GM10266 (cell line): ENCODE results near the gene CACNA2D1.

Experiments used
- DNase-seq: peaks from one replicate; pipeline ENCODE4 v3.0.0; 2012; ENCODE audit errors: extremely low spot score
- TF ChIP-seq, protein P1 (sequence below): IDR thresholded peaks from 2 replicates; pipeline ENCODE4 v1.5.1; 2012; ENCODE audit warnings: mild to moderate bottlenecking, low read depth; ENCODE audit not compliant: control insufficient read depth, insufficient read depth; ENCODE audit errors: missing control alignments

The CACNA2D1 gene

GRCh38 chr7:82445271-82445670 lies 1.7 kb upstream of the CACNA2D1 start:
- DNase-seq = no peak
- TF ChIP-seq, protein P1, sequence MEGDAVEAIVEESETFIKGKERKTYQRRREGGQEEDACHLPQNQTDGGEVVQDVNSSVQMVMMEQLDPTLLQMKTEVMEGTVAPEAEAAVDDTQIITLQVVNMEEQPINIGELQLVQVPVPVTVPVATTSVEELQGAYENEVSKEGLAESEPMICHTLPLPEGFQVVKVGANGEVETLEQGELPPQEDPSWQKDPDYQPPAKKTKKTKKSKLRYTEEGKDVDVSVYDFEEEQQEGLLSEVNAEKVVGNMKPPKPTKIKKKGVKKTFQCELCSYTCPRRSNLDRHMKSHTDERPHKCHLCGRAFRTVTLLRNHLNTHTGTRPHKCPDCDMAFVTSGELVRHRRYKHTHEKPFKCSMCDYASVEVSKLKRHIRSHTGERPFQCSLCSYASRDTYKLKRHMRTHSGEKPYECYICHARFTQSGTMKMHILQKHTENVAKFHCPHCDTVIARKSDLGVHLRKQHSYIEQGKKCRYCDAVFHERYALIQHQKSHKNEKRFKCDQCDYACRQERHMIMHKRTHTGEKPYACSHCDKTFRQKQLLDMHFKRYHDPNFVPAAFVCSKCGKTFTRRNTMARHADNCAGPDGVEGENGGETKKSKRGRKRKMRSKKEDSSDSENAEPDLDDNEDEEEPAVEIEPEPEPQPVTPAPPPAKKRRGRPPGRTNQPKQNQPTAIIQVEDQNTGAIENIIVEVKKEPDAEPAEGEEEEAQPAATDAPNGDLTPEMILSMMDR = no peak

DNA sequence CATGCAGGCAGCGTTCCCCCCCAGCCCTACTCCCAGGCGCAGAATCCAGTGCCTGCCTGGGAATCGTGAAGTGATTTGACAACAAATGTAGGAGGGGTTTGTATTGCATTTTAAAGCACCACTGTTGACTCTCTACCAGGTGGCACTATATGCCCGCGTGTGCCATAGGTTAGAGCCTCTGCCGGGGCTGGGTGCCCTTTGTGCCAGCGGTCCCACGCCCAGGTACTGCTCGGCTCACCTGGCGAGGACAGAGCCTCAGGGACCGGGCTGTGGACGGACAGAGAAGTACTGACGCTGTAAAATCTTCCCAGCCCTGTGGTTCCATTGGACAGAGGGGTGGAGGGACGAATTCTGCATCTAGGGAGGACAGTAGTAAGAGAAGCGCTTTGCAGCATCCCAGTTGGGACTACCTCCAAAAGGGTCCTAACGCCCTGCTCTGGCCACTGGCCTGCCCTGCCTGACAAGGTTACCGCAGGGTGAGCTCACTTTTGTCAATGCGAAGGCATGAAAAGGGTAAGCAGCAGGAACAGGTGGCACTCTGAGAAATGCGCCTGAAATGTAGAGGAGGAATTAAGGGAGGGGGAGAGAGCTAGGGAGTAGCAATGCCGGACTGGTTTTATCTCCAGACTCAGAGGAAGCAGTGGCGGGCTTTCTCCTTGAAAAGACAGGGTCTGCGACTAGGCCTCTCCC lies 788 bp upstream of the CACNA2D1 start:
- peak; percentile 11 for DNase-seq

GRCh38 chr7:82443036-82443546 lies 486 bp downstream of the CACNA2D1 start:
- TF ChIP-seq, protein P1 = no peak
- DNase-seq = peak; percentile 58

More for the DNA sequence above, 788 bp upstream of the CACNA2D1 start:
- TF ChIP-seq, protein P1 = no peak

DNA sequence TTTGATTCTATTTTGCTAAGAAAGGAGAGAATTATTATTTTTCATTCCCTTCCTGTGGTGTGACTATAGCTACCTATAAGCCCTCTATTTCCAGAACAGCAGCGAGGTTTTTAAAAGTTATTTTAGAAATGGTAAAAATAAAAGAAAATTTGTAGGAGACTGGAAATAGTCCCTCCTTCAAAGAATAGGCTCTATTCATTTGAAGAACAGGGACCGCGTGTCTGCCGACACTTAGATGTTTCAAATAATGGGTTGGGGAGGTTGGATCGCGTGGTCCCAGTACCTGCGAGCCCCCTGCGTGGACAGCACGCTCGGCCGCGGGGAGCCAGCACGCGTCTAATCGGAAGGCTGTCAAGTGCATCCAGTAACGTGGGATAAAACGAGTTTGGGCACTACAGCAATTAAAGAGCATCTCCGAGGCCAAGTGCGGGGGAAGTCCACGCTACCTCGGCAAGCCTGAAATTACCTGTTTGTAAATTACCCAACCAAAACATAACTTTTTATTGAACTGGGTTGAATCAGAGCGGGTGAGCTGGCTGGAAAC lies 1.0 kb downstream of the CACNA2D1 start:
- TF ChIP-seq, protein P1 = no peak
- peak; percentile 30 for DNase-seq

- DNase-seq = peak; percentile 7
Observed at GRCh38 chr7:82441669-82442478, 1.7 kb downstream of the CACNA2D1 start.

GRCh38 chr7:82438521-82438920 lies 5.1 kb downstream of the CACNA2D1 start:
- DNase-seq = no peak
- TF ChIP-seq, protein P1 = no peak

More at GRCh38 chr7:82441669-82442478, 1.7 kb downstream of the CACNA2D1 start:
- TF ChIP-seq, protein P1 = no peak
